Liver (tissue), 3 donors: Measurements from ENCODE around the gene GFRA3.

Source experiments
- CTCF ChIP-seq: fragments of 150-350 bp; IDR thresholded peaks from 2 replicates; pipeline ENCODE4 v1.5.1; 2017; ENCODE audit warnings: improper control_type of control experiment, low read depth, low read length; ENCODE audit not compliant: missing input control
- FOXA1 ChIP-seq: IDR thresholded peaks from 2 replicates; pipeline ENCODE4 v1.6.1; 2016; ENCODE audit warnings: antibody characterized with exemption
- GABPA ChIP-seq, 2 donors: IDR thresholded peaks in 1 of 2; conservative IDR thresholded peaks in 1 of 2; 2 replicates each; pipeline ENCODE4 v1.6.1; 2016; ENCODE audit warnings: antibody characterized with exemption in 2 of 2, mild to moderate bottlenecking in 1 of 2, moderate library complexity in 1 of 2
- HNF4A ChIP-seq, 2 donors: conservative IDR thresholded peaks; 2 replicates each; pipeline ENCODE4 v1.6.1; 2016; ENCODE audit warnings: antibody characterized with exemption in 2 of 2, mild to moderate bottlenecking in 2 of 2
- NR2F2 ChIP-seq: IDR thresholded peaks from 2 replicates; pipeline ENCODE4 v1.6.1; 2016; ENCODE audit warnings: antibody characterized with exemption
- RAD21 ChIP-seq, 2 donors: IDR thresholded peaks; 2 replicates each; pipeline ENCODE4 v1.6.1; 2016; ENCODE audit warnings: antibody characterized with exemption in 2 of 2, mild to moderate bottlenecking in 2 of 2
- TAF1 ChIP-seq: conservative IDR thresholded peaks from 2 replicates; pipeline ENCODE4 v1.6.1; 2016; ENCODE audit warnings: antibody characterized with exemption, mild to moderate bottlenecking
- YY1 ChIP-seq: IDR thresholded peaks from 2 replicates; pipeline ENCODE4 v1.6.1; 2016; ENCODE audit warnings: antibody characterized with exemption, mild to moderate bottlenecking
- donor health status: healthy.
- donor health status: healthy.

GRCh38 chr5:138275895-138276294 is 1.5 kb upstream of the GFRA3 start:
- TF ChIP-seq TAF1 (no peak), CTCF (no peak), GABPA (IDR thresholded peaks at IDR 0.05 in 1 of 2, conservative IDR thresholded peaks at IDR 0.05 in 1 of 2) (no peak), RAD21 (IDR thresholded peaks at IDR 0.05) (no peak), NR2F2 (no peak), HNF4A (conservative IDR thresholded peaks at IDR 0.05) (no peak), YY1 (no peak), FOXA1 (no peak)
